Measurements from ENCODE around the gene GALNT2. TPM values are rescaled to one million over a fixed set of nuclear protein-coding genes. Genes with fewer than 3 reads are reported as not detected.
A peak's percentile ranks its signal among the peaks of the same experiment; 100 is the strongest.

The GALNT2 gene
- total and polyA plus RNA-seq, 10 of the 15 experiments (the other 5 are each of a cell fraction or from before 2014, with no cell fraction given), result 0.52 to 27.7 (median 16.3) TPM

DNA sequence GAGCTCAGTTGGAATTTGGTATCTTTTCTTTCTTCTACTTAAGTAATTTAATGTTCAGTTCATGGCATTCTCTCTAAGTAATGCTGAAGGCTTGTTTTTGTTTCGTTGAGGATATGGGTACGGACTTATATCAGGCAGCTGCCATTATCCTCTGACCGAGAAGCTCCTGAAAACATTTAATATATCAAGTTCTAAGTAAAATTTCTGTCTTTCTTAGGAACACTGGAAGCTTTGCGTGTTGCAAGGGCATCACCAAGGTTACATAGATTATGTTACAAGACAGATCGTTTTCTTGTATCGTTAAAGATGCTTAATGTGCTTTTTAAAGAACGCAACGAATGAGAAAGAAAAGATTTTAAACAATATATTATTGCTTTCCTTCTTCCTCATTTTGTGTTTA lies 1.0 kb upstream of the GALNT2 start:
- no peaks in the 10 kb centered on the region for H3K27me3 ChIP-seq (replicated peaks in 1 of 2; ENCODE audit: control insufficient read depth in 2 of 2, insufficient read depth in 2 of 2, low read length in 1 of 2)
- no peak for DNase-seq (ENCODE audit: low read depth, low spot score)
- intact Hi-C loops (cut with micrococcal nuclease; ENCODE audit: unreplicated experiment), result loop anchor here (1.0 to 5.0 kb wide), 2 partner anchors 102 to 404 kb away; no protein-coding TSS in a partner anchor
- ChIA-PET POLR2A (interaction anchor here (0.6 to 1.6 kb wide), 5 partner anchors 39 to 210 kb away, joined by 3 to 6 read pairs (median 3); no protein-coding TSS in a partner anchor), RAD21 (ENCODE audit: unreplicated experiment) (interaction anchor here (1.1 to 2.0 kb wide), 6 partner anchors 39 to 240 kb away, joined by 3 to 11 read pairs (median 6); no protein-coding TSS in a partner anchor), CTCF (interaction anchor here (0.9 to 1.9 kb wide), 7 partner anchors 9 to 350 kb away, joined by 3 to 10 read pairs (median 4); no protein-coding TSS in a partner anchor), SMC1A (ENCODE audit: uncharacterized antibody, unreplicated experiment) (interaction anchor here (1.2 to 1.5 kb wide), 4 partner anchors 13 to 56 kb away, joined by 4 to 6 read pairs (median 6); no protein-coding TSS in a partner anchor)
- H3K36me3 ChIP-seq (ENCODE audit: control insufficient read depth in 2 of 2, insufficient read depth in 2 of 2, low read length in 1 of 2), result no peaks in the 10 kb centered on the region
- 0 out of 4 replicates have a peak, but pooled peaks of 1 of the 2 experiments have one; percentile 34 for TF ChIP-seq CEBPB (IDR thresholded peaks at IDR 0.05; ENCODE audit: borderline replicate concordance in 1 of 2, low read depth in 2 of 2, low read length in 2 of 2)
- no peak for TF ChIP-seq USF2 (IDR thresholded peaks at IDR 0.05; ENCODE audit: borderline replicate concordance, low read depth, low read length)
- TF ChIP-seq PBX3 (IDR thresholded peaks at IDR 0.05; ENCODE audit: insufficient replicate concordance, low read depth, low read length), result no peak
- H2AFZ ChIP-seq (ENCODE audit: control insufficient read depth, low read depth, low read length), result peak overlapping the region; percentile 86
- H3K9ac ChIP-seq (ENCODE audit: control insufficient read depth, insufficient read depth, low read length), result peak overlapping the region; percentile 11; the same call in 1 of the 2 replicates
- peaks cover 34% of the 10 kb centered on the region for H3K79me2 ChIP-seq (ENCODE audit: control insufficient read depth, insufficient read depth, low read length)
- peak overlapping the region; percentile 77 for H3K27ac ChIP-seq (ENCODE audit: control insufficient read depth, insufficient read depth)
- H3K4me3 ChIP-seq, result peak overlapping the region; percentile 71
- no peaks in the 10 kb centered on the region; the same call in none of the 3 replicates for H3K9me3 ChIP-seq (replicated peaks; ENCODE audit: control insufficient read depth, insufficient read depth, low read length)
- ATAC-seq, result no peak
- in situ Hi-C loops (cut with MboI), result no loop called here
- BruUV-seq (replicated peaks), result TSS peak; percentile 97
- H3K4me2 ChIP-seq (ENCODE audit: control insufficient read depth, insufficient read depth), result peak overlapping the region; percentile 56; the same call in 1 of the 2 replicates
- H3K4me1 ChIP-seq (ENCODE audit: control insufficient read depth, insufficient read depth, low read length), result no peaks in the 10 kb centered on the region; the same call in 1 of the 2 replicates
- WGBS (ENCODE audit: insufficient coverage, insufficient replicate concordance, low lambda C conversion rate, missing lambda C conversion rate), result 54% methylated on average over 8 of the region's 8 CpGs
- FAIRE-seq, result no peak
- no peaks in the 10 kb centered on the region; the same call in 1 of the 2 replicates for H4K20me1 ChIP-seq (ENCODE audit: control insufficient read depth, insufficient read depth)
